NCI-H510A (cell line): ENCODE data around the gene PDXP.

Experiments used
- DNase-seq: peaks from one replicate; lab custom pipeline; 2025; lab: John Stamatoyannopoulos, UW

The PDXP gene

DNA sequence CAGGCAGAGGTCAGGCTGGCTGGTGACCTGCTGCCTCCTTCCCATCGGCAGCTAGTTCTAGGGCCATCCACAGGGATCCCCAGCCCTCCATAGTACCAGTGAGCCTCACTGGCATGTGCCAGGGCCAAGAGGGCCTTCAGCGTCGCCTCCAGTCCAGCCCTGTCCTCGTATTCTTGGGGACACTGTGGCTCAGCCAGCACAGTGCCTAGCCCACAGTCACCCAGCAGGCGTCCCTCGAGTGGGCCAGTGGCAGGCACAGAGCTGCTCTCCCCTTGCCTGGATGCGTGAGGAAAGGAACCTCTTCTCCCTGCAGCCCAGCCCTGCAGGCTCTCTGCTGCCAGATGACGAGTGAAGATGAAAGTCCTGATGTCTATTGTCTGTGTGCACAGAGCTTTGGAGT is 29.7 kb upstream of the PDXP start:
- DNase-seq = no peak

DNA sequence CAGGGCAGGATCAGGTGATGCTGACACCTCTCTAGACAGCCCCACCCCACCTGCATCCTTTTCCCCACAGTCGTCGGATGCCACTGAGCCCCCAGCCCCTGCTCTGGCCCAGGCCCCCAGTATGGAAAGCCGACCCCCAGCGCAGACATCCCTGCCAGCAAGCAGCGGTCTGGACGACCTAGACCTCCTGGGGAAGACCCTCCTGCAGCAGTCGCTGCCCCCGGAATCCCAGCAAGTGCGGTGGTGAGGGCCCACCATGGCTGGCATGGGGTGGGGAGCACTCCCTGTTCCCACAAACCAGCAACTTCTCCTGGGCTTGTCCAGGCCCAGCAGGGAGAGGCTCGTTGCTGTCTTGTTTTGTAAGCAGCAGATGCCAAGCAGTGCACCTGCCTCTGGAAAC is 28.6 kb upstream of the PDXP start:
- DNase-seq = no peak

DNA sequence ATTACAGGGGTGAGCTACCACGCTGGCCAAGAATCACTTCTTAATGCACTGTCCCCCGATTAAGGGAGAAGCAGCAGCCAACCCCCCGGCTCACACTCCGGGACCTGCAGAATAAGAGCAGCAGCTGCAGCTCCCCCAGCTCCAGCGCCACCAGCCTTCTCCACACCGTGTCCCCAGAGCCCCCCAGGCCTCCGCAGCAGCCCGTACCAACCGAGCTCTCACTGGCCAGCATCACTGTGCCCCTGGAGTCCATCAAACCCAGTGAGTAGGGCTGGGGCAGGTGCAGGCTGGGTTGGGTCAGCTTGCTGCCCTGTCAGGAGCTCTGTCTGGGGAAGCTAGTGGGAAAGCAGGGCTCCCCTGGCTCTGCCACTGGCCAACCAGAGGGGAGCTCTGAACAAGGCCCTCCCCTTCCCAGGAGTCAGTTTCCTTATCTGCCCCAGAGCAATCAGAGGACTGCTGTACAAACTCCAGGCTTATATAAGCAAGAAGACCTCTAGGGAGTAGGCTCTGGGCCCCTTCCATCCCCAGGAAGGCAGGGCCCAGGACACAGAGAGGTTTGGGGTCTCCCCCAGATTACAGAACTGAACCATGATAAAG is 27.6 kb upstream of the PDXP start:
- no peak for DNase-seq

- DNase-seq = no peak
Measured at GRCh38 chr22:37631448-37632173, 26.9 kb upstream of the PDXP start.

DNA sequence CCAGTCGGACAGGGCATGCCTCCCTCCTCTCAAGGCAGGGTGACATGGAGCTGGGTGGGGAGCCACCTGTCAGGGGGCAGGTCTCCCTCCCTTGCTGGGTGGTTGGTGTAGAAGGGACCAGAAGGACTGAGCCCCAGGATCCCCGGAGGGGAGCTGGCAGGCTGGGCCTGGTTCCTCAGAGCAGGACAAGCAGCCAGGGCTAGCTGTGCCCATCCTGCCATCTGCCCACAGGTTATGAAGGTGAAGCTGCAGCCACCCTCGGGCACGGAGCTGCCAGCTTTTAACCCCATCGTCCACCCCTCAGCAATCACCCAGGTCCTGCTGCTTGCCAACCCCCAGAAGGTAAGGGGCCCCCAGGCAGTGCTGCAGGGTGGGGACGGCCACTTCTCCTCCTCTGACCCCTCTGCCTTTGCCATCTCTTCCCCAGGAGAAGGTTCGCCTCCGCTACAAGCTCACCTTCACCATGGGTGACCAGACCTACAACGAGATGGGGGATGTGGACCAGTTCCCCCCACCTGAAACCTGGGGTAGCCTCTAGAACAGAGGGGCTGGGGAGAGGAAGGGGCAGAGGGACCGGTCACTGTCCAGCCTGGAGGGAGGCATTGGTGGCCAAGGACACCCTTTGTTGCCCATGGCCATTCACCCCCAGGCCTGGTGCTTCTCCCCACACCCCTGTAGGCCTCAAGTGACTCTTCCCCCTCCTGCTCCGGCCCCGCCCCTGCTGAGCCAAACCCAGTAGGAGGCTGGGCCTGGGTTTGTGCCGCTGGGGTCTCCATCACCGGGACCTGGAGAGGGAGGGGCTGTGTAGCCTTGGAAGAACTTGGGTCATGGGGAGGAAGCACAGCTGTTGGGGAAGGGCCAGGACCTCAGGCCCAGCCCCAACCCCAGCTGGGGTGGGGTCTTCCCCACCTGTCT is 26.1 kb upstream of the PDXP start:
- no peak for DNase-seq

DNA sequence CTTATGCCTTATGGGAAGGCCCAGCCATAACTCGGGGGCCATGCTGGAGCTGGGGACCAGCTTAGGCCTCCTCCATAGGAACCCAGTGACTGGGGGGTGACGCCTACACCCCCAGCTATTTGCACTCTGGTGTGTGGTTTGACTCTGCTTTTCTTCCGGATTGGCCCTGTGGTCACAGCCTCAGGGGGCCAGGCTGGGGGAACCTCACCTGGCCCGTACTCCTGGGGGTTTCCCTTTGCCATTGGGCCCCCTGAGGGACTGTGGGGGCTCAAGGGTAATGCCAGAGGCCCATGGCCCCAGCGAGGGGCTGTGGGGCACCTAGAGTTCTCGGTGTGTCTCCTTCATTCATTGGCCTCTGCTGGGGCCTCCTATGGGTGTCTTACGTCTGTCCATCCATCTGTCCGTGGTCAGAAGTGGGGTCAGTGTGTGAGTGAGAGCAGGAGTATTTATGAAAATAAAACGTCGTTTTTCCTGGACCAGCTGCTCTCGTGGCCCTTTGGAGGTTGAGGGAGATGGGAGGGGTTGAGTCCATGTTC is 25.4 kb upstream of the PDXP start:
- no peak for DNase-seq

- no peak for DNase-seq
Measured at GRCh38 chr22:37633625-37634416, 24.7 kb upstream of the PDXP start.

DNA sequence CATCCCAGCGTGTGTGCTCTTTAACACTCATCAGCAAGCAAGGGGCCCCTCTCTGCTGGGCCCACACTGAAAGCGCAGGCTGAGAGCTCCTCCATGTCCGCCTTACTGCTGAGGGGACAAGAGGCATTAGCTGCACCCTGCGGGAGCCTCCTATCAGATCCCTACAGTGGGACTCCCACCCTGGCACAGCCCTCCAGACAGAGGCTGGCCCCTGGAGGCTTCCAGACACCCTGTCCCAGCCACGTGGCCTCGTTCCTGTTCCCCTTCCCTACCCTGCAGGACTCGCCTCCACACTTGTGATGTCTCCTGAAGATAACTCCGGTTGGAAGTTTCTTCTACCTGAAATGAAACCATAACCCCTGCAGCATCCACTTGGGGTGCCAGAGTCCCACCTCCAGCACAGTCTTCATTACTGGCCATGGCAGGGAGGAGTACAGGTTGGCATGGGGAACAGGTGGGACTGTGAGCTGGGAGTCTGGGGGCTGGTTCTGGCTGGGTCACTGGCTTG is 24.1 kb upstream of the PDXP start:
- no peak for DNase-seq

DNA sequence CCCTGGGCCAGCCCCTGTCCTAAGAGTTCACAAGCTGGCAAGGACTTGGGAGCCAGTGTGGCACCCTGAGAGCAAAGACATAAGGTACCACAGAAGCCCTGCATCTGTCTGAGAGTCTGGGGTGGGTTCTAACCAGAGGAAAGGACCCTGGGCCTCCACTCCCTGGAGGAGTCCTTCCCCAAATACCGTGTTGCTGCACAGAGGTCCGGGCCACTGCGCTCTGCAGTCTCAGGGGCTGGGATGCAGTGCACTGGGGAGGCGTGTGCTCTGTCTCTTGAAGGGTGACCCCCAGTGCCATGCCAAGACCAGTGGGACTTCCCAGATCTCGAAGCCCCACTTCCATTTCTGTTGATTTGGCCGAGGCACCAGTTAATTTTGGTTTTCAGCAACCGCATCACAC is 23.4 kb upstream of the PDXP start:
- no peak for DNase-seq

DNA sequence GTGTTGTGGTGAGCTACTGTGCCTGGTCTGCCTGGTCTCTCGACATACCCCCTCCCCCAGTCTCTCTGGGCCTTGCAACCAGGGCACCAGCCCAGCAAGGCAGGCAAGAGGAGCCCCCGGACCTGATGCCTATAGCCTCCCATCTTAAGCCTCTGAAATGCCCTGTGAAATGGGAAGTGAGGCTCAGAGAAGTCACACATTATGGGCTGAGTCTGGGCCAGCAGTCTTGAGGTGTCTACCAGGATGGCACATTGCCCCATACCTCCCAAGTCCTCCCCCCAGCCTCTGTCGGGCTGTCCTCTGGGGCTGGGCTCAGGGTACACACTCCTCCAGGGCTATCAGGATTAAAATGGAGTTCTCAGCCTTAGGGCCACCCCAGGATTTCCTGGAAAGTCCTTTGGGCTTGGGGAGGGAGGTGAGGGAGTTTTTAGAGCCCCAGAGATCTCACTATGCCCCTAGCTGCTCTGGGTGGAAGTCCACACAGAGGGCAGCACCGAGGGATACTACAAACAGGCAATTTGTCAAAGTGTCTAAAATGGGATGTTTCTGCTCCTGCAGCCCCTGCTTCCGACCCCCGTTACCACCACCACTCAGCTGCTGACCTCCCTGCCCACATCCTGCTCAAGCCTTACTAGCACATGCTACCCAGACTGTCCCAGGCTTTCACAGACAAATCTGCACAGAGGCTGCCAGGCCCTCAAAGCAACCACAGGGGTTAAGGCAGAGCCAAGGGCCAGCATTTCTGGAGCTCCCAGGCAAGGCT is 22.2 kb upstream of the PDXP start:
- no peak for DNase-seq

DNA sequence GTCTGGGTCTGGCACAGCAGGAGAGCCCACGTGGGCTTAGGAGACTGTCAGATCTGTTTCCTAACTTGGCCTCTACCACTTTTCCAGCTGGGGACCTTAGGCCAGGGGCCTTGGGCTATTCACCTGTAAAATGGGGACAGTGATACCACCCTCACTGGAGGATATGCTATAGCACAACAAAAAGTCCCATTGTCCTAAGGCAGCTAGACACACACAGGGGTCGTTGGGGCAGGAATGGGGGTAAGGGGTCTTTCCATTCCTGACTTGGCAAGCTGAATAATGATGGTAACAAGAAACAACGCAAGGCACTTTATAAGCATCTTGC is 21.6 kb upstream of the PDXP start:
- DNase-seq = no peak

DNA sequence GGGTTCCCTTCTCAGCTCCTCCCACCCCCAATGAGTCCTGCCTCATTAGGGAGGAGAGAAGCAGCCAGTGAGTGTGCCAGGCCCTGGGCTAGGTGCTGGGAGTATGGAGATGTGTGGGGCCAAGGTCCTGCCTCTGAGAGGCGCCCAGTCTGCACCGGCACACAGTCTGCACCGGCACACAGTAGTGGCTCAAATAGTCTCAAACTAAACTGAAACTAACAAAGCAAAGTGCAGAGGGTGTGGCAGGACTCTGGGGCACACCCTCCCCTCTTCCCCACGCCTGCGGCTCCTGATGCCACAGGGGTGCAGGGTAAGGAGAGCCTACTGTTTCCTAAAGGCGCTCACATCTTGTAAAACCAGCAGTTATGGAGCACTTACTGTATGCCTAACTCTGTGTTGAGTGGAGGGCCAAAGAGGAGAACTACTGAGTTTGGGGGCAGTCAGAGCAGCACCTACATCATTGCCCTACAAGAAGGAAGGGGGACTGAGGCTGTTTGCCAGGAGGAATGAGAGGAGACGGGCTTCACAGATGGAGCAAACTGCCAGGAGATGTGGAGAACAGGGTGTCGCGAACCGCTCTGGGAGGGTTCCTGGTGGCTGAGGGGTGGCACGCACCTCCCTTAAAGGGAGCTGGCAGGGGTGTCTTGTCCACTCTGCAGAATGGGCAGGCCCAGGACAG is 20.0 kb upstream of the PDXP start:
- DNase-seq = no peak

- DNase-seq = no peak
Measured at GRCh38 chr22:37639070-37639760, 19.3 kb upstream of the PDXP start, which contains the start of gene SH3BP1. SH3BP1 (plus strand) TSS chr22:37639669; CDS start chr22:37639788, 119 bp downstream.

DNA sequence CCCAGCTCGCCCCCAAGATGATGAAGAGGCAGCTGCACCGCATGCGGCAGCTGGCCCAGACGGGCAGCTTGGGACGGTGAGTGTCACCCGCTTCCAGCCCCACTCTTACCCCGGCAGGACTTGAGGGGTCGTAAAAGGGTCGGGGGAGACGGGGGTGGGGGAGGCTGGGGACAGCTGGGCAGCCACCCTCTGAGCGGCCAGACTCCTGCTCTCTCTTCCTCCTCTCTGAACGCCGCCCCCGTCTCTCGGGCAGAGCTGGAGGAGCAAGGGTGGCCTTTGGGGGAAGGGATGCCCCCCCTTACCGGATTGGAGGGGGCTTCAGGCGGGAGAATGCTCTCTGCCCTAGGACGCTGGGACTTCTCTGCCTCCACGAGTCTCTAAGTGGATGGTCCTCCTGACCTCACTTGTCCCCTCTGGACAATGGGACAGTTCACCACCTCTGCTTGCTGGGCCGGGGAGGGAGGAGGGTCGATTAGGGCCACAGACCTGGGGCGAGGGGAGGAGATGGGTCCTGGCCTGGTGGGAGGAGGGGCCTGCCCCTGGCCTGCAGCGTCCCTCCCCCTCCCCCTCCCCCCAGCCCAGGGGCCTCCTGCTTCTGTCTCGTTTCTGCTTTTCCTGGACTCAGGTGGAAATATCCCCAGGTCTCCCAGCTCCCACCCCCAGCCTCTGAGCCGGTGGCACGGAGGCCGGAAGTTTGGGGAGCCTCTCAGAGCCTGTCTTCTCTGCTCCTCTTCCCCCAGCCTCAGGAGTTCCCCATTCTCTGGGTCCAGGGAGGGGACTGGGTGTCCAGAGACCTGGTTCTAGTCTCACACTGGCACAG is 18.5 kb upstream of the PDXP start:
- DNase-seq = no peak

- no peak for DNase-seq
Measured at GRCh38 chr22:37640591-37641560, 17.6 kb upstream of the PDXP start.

- no peak for DNase-seq
Measured at GRCh38 chr22:37641561-37641949, 17.0 kb upstream of the PDXP start.

GRCh38 chr22:37643225-37643847 is 15.2 kb upstream of the PDXP start:
- DNase-seq = no peak
